ENCODE data around the gene MAP2.

Gene MAP2

GRCh38 chr2:209609531-209609930 is 185.7 kb downstream of the MAP2 start:
- TF ChIP-seq CTCF (IDR thresholded peaks at IDR 0.05; ENCODE audit: extremely low read depth, missing control alignments) = no peak
- DNase-seq (ENCODE audit: low spot score) = no peak

- no peak for DNase-seq (ENCODE audit: low spot score)
- TF ChIP-seq CTCF (IDR thresholded peaks at IDR 0.05; ENCODE audit: extremely low read depth, missing control alignments) = no peak
These were observed 186.8 kb downstream of the MAP2 start for GRCh38 chr2:209610631-209611030.

GRCh38 chr2:209613649-209614305 is 189.9 kb downstream of the MAP2 start:
- DNase-seq (ENCODE audit: low spot score) = no peak
- no peak for TF ChIP-seq CTCF (IDR thresholded peaks at IDR 0.05; ENCODE audit: extremely low read depth, missing control alignments)

- no peak for TF ChIP-seq CTCF (IDR thresholded peaks at IDR 0.05; ENCODE audit: extremely low read depth, missing control alignments)
- DNase-seq (ENCODE audit: low spot score) = no peak
These were observed 191.0 kb downstream of the MAP2 start for GRCh38 chr2:209614690-209615369.

- no peak for DNase-seq (ENCODE audit: low spot score)
- no peak for TF ChIP-seq CTCF (IDR thresholded peaks at IDR 0.05; ENCODE audit: extremely low read depth, missing control alignments)
These were observed 195.9 kb downstream of the MAP2 start for GRCh38 chr2:209619782-209620181.

- DNase-seq (ENCODE audit: low spot score) = no peak
- TF ChIP-seq CTCF (IDR thresholded peaks at IDR 0.05; ENCODE audit: extremely low read depth, missing control alignments) = no peak
These were observed 200.5 kb downstream of the MAP2 start for GRCh38 chr2:209624192-209624938.

- no peak for TF ChIP-seq CTCF (IDR thresholded peaks at IDR 0.05; ENCODE audit: extremely low read depth, missing control alignments)
- DNase-seq (ENCODE audit: low spot score) = no peak
These were observed 205.8 kb downstream of the MAP2 start for GRCh38 chr2:209629597-209629996.

All from GM20000 (cell line).